Measurements from ENCODE around the gene GRIK1. TPM values are rescaled to one million over a fixed set of nuclear protein-coding genes. Genes with fewer than 3 reads are reported as not detected.

Gene GRIK1
- total RNA-seq, 2 donors from 2014 or later: 0.11 TPM; not detected in 1

DNA sequence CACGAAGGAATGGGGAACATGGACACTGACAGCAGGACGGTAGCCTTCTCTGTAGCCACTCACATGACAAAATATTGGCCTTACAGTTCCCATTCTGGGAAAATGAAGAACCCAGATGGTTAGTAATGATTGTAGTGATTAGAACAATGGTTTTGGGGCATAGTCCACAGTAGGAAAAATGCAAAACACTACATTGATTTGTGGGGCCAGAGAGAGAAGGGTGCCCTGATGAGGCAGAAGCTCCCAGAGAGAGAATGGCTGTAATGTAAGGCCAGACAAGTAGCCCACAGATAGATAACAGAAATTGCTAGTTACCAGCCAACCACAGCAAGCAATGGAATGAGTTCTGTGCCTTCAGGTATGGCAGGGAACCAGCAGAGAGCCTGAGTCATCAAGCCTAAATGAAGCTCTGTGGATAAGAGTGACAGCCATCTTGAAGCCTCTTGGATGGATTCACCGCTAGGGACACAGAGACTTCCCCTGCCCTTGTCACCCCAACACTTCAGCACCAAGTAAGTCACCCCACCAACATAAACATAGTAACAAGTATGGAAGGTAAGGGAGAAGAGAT lies 435.0 kb downstream of the GRIK1 start:
- TF ChIP-seq, protein P1, sequence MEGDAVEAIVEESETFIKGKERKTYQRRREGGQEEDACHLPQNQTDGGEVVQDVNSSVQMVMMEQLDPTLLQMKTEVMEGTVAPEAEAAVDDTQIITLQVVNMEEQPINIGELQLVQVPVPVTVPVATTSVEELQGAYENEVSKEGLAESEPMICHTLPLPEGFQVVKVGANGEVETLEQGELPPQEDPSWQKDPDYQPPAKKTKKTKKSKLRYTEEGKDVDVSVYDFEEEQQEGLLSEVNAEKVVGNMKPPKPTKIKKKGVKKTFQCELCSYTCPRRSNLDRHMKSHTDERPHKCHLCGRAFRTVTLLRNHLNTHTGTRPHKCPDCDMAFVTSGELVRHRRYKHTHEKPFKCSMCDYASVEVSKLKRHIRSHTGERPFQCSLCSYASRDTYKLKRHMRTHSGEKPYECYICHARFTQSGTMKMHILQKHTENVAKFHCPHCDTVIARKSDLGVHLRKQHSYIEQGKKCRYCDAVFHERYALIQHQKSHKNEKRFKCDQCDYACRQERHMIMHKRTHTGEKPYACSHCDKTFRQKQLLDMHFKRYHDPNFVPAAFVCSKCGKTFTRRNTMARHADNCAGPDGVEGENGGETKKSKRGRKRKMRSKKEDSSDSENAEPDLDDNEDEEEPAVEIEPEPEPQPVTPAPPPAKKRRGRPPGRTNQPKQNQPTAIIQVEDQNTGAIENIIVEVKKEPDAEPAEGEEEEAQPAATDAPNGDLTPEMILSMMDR (IDR thresholded peaks at IDR 0.05): no peak
- no peak overlapping the region for H3K4me3 ChIP-seq
- H3K27me3 ChIP-seq: no peaks in the 10 kb centered on the region
- H3K4me1 ChIP-seq: no peaks in the 10 kb centered on the region
- H3K27ac ChIP-seq: no peak overlapping the region
- H3K9me3 ChIP-seq: no peaks in the 10 kb centered on the region
- DNase-seq: no peak
- H3K9ac ChIP-seq (ENCODE audit: low read depth in 2 of 2, low read length in 2 of 2): no peak overlapping the region
- no peaks in the 10 kb centered on the region for H3K36me3 ChIP-seq
- intact Hi-C loops (cut with DNase I): no loop called here

DNA sequence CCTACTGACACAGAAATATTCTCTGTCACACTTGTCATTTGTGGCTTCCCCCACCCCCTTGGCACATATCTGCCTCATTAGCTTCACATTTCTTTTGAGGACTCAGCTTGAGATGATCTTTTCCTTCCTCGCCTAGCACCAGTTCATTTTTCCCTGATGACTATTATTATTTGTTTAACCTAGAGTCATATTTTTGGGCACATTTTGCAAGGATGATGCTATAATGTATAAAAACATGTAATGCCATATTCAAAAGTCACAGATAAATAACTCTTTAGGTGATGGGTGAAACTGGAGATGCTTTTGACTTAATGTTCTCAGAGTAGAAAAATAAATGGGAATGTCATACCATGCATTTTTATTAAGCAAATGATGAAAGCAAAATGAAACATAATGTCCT lies 438.3 kb downstream of the GRIK1 start:
- H3K4me3 ChIP-seq: no peak overlapping the region
- no peak overlapping the region for H3K27ac ChIP-seq
- no peak overlapping the region for H3K9ac ChIP-seq (ENCODE audit: low read depth in 2 of 2, low read length in 2 of 2)
- H3K27me3 ChIP-seq: no peaks in the 10 kb centered on the region
- intact Hi-C loops (cut with DNase I): no loop called here
- no peaks in the 10 kb centered on the region for H3K36me3 ChIP-seq
- no peaks in the 10 kb centered on the region for H3K4me1 ChIP-seq
- TF ChIP-seq, protein P1 (IDR thresholded peaks at IDR 0.05): no peak
- no peak for DNase-seq
- no peaks in the 10 kb centered on the region for H3K9me3 ChIP-seq

DNA sequence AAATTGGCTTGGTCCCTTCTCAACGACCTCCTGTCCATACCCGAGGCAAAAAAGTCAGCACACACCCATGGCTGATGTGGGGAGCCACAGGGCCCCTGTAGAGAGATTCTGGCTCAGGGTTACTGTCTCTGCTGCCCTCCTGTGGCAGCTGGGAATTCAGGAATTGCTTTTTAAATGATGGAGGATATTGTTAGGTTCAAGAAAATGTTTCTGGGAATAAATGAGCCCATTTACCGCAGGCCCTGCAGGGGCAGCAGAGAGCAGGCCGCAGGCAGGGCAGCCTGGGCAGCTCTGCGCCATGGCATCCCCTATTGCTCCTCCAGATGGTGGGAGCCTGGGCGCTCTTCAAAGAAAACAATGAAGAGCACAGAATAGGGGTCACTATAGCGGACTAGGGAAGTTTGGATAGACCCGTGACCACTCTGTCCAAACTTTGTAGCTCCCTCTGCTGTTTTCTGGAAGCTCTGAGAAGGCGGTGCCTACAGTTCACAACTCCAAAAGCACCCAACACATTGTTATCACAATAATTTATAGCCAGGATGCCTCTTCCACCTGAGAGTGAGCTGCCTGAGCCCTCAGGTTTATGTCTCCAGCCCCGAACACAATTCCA lies 440.0 kb downstream of the GRIK1 start:
- intact Hi-C loops (cut with DNase I): no loop called here

DNA sequence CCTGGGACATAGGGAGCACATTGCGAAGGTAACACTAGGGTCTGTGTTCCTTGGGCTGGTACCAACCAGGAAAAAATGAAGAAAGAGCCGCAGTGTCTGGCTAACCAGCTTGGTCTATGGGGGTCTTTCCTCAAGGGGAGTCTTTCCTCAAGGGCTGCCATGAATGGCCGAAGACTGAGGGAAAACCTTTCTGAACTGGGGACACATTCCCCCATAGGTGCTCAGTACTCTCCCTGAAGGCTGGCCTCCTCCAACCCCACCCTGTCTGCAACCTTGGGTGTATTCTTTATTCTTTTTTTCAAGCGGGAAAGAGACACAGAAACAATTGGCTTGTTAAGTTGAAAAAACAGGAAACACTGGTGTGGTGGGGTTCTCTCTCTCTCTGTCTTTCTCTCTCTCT lies 440.6 kb downstream of the GRIK1 start:
- TF ChIP-seq, protein P1 (IDR thresholded peaks at IDR 0.05): no peak
- no peak overlapping the region for H3K4me3 ChIP-seq
- no peak overlapping the region for H3K9ac ChIP-seq (ENCODE audit: low read depth in 2 of 2, low read length in 2 of 2)
- no peaks in the 10 kb centered on the region for H3K27me3 ChIP-seq
- intact Hi-C loops (cut with DNase I): no loop called here
- H3K36me3 ChIP-seq: no peaks in the 10 kb centered on the region
- H3K27ac ChIP-seq: no peak overlapping the region
- H3K9me3 ChIP-seq: no peaks in the 10 kb centered on the region
- no peak for DNase-seq
- H3K4me1 ChIP-seq: no peaks in the 10 kb centered on the region

More for the DNA sequence above, 440.0 kb downstream of the GRIK1 start:
- Histone ChIP-seq H3K27me3 (no peaks in the 10 kb centered on the region), H3K4me3 (no peak overlapping the region), H3K9ac (ENCODE audit: low read depth in 2 of 2, low read length in 2 of 2) (no peak overlapping the region), H3K9me3 (no peaks in the 10 kb centered on the region), H3K4me1 (no peaks in the 10 kb centered on the region), H3K36me3 (no peaks in the 10 kb centered on the region), H3K27ac (no peak overlapping the region)
- DNase-seq: no peak
- TF ChIP-seq, protein P1 (IDR thresholded peaks at IDR 0.05): peak; percentile 15

DNA sequence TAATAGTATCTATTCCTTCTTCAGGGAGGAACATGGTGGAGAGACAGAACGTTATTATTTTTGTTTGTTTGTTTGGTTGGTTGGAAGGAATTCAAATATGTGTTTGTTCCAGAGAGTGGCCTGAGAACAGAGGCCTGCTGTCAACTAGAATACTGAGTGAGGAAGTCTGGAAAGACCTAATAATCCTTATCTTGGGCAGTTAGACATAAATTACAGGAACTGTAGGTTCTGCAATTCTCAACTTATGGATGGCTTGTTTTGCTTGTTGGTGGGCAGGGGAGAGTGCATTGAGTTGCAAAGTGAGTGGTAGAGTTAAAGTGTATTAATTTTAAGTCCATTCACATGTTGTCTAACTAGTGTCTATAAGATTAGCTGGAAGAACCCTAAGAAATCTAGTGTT lies 443.5 kb downstream of the GRIK1 start:
- intact Hi-C loops (cut with DNase I): no loop called here
- DNase-seq: no peak
- Histone ChIP-seq H3K9ac (ENCODE audit: low read depth in 2 of 2, low read length in 2 of 2) (no peak overlapping the region), H3K27ac (no peak overlapping the region), H3K4me1 (no peaks in the 10 kb centered on the region), H3K4me3 (no peak overlapping the region), H3K9me3 (no peaks in the 10 kb centered on the region), H3K27me3 (no peaks in the 10 kb centered on the region), H3K36me3 (no peaks in the 10 kb centered on the region)
- TF ChIP-seq, protein P1 (IDR thresholded peaks at IDR 0.05): no peak

Data from colonic mucosa (tissue), 4 donors.